ENCODE data around the gene ABHD15.

Gene ABHD15

GRCh38 chr17:29566473-29567303, at the start of gene ABHD15:
ABHD15 (minus strand) TSS chr17:29567037; CDS start chr17:29566966, 71 bp downstream.
- DNase-seq, result peak; percentile 36

GRCh38 chr17:29615492-29616299, 48.9 kb upstream of the ABHD15 start:
- peak; percentile 80 for DNase-seq

- DNase-seq, result peak; percentile 36
These were observed 48.2 kb upstream of the ABHD15 start for GRCh38 chr17:29615048-29615385.

- no peak for DNase-seq
These were observed 47.7 kb upstream of the ABHD15 start for GRCh38 chr17:29614349-29615047.

- no peak for DNase-seq
These were observed 47.0 kb upstream of the ABHD15 start for GRCh38 chr17:29613856-29614255.

- DNase-seq, result peak; percentile 87
These were observed 46.6 kb upstream of the ABHD15 start for GRCh38 chr17:29613352-29613837.

- no peak for DNase-seq
These were observed 45.8 kb upstream of the ABHD15 start for GRCh38 chr17:29612404-29613280.

- DNase-seq, result no peak
These were observed 45.2 kb upstream of the ABHD15 start for GRCh38 chr17:29612094-29612403.

- no peak for DNase-seq
These were observed 44.7 kb upstream of the ABHD15 start for GRCh38 chr17:29611351-29612093.

GRCh38 chr17:29610395-29610794, 43.6 kb upstream of the ABHD15 start:
- DNase-seq, result no peak

- DNase-seq, result no peak
These were observed 42.1 kb upstream of the ABHD15 start for GRCh38 chr17:29608986-29609385.

GRCh38 chr17:29607557-29608195, 40.8 kb upstream of the ABHD15 start:
- no peak for DNase-seq

GRCh38 chr17:29603109-29603674, 36.4 kb upstream of the ABHD15 start:
- DNase-seq, result no peak

- no peak for DNase-seq
These were observed 30.7 kb upstream of the ABHD15 start for GRCh38 chr17:29597361-29598172.

GRCh38 chr17:29596811-29597210, 30.0 kb upstream of the ABHD15 start:
- no peak for DNase-seq

- DNase-seq, result no peak
These were observed 29.3 kb upstream of the ABHD15 start for GRCh38 chr17:29595943-29596774.

GRCh38 chr17:29595107-29595942, 28.5 kb upstream of the ABHD15 start:
- no peak for DNase-seq

GRCh38 chr17:29594519-29595090, 27.8 kb upstream of the ABHD15 start:
- DNase-seq, result no peak
